Psoas muscle (tissue), 8 donors: ENCODE measurements around the gene GAB3. TPM values are rescaled to one million over a fixed set of nuclear protein-coding genes. Genes with fewer than 3 reads are reported as not detected.

Experiments
- ATAC-seq, 4 donors: fragments of 200-7000 bp; cut with Tn5 transposase; one replicate each; pipeline ENCODE4 v1.9.1; 2020; ENCODE audit warnings: moderate library complexity in 3 of 4, mild to moderate bottlenecking in 2 of 4
- DNase-seq, 2 donors: peaks; one replicate each; pipeline ENCODE4 v3.0.0-alpha.2; 2020
- H3K27ac ChIP-seq: fragments of 200-600 bp; one replicate; pipeline ENCODE4 v1.8.0; 2022
- H3K27me3 ChIP-seq, 3 donors: fragments of 200-600 bp in 1 of 3; one replicate each; pipeline versions ENCODE4 v1.6.1 to v1.8.0; 2013 to 2022; ENCODE audit warnings: low read length in 2 of 3, mild to moderate bottlenecking in 2 of 3, moderate library complexity in 1 of 3; ENCODE audit not compliant: insufficient read depth in 3 of 3
- H3K36me3 ChIP-seq, 2 donors: fragments of 200-600 bp in 1 of 2; one replicate each; pipeline versions ENCODE4 v1.6.1 to v1.8.0; 2013 to 2022; ENCODE audit warnings: low read depth in 1 of 2, mild to moderate bottlenecking in 1 of 2, moderate library complexity in 1 of 2; ENCODE audit not compliant: insufficient read depth in 1 of 2
- H3K4me1 ChIP-seq: fragments of 200-600 bp; one replicate; pipeline ENCODE4 v1.8.0; 2022
- H3K4me3 ChIP-seq: fragments of 200-600 bp; one replicate; pipeline ENCODE4 v1.8.0; 2022; ENCODE audit warnings: mild to moderate bottlenecking
- H3K9me3 ChIP-seq: fragments of 200-600 bp; one replicate; pipeline ENCODE4 v1.8.0; 2022
- WGBS, 3 donors: extraction: QIAGEN DNeasy Blood & Tissue Kit; methylation state at CpG; one replicate each; pipeline versions ENCODE4 v1.1.6 to v1.1.7; 2013; 5-methylcytosine and 5-hydroxymethylcytosine counted together
- intact Hi-C, 2 donors: fragments of 100-400 bp; cut with DNase I; formaldehyde crosslinking; loops; one replicate each; pipeline versions ENCODE4 v1.11.0 to v1.14.2; 2022
- polyA plus RNA-seq, 3 donors: library from polyadenylated mRNA; stranded (reverse); fragments of 200-250 nt; gene quantifications; one replicate each; pipeline ENCODE4 v1.2.3, GENCODE V29; 2013
- total RNA-seq, 4 donors: library from RNA; stranded (reverse); fragmentation: NEBNext Ultra II Directional in 2 of 4; extraction: Animal tissue kit (Norgen Biotek cat#: 25700) in 2 of 4; gene quantifications; one replicate each; pipeline versions ENCODE4 v1.2.1 to v1.2.4, GENCODE V29; 2021 to 2023
- TF ChIP-seq, protein P1 (sequence below): fragments of 200-600 bp; IDR thresholded peaks from one replicate; pipeline ENCODE4 v1.8.0; 2022; ENCODE audit warnings: antibody characterized with exemption
- donor health status: healthy with polysubstance abuse.
- donor health status: DM: no; HTN: no; CAD: no; lungs with moderate emphysema.
- donor health status: Bipolar disorder and iron deficiency.
- donor health status: healthy.
- donor health status: DM: yes; HTN: yes; CAD: no.
- donor health status: DM: no; HTN: no; CAD: no.
- donor health status: DM: no; HTN: no; CAD: no.
- donor health status: DM: yes; HTN: yes; CAD: no.

The GAB3 gene
- total and polyA plus RNA-seq, 7 donors: 0.61 to 3.4 (median 1.4) TPM

DNA sequence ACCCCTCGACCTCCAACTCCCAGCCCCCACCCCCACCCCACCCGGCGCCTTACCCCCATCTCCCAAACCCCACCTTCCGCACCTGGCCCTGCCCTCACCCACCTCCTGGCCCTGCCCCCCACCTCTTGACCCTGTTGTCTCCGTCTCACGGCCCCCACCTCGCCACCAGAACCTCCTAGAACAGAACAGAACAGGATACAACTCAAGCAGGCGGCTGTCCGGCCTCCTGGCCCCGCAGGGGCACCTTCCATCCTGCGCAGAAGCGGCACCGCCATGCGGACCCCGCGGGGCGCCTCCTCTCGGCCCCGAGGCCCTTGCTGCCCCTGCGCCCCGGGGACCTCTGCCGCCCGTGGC, 97.9 kb downstream of the GAB3 start:
- peaks cover 0 to 4% (median 0%) of the 10 kb centered on the region in 3 donors for H3K27me3 ChIP-seq
- no peak overlapping the region for H3K27ac ChIP-seq
- no peaks in the 10 kb centered on the region for H3K4me1 ChIP-seq
- TF ChIP-seq, protein P1, sequence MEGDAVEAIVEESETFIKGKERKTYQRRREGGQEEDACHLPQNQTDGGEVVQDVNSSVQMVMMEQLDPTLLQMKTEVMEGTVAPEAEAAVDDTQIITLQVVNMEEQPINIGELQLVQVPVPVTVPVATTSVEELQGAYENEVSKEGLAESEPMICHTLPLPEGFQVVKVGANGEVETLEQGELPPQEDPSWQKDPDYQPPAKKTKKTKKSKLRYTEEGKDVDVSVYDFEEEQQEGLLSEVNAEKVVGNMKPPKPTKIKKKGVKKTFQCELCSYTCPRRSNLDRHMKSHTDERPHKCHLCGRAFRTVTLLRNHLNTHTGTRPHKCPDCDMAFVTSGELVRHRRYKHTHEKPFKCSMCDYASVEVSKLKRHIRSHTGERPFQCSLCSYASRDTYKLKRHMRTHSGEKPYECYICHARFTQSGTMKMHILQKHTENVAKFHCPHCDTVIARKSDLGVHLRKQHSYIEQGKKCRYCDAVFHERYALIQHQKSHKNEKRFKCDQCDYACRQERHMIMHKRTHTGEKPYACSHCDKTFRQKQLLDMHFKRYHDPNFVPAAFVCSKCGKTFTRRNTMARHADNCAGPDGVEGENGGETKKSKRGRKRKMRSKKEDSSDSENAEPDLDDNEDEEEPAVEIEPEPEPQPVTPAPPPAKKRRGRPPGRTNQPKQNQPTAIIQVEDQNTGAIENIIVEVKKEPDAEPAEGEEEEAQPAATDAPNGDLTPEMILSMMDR: no peak
- intact Hi-C loops: no loop called here
- no peak for DNase-seq
- 91 to 93% (median 92%) methylated on average over 8 to 23 of the region's 23 CpGs for WGBS, 3 donors
- H3K36me3 ChIP-seq: no peaks in the 10 kb centered on the region
- no peaks in the 10 kb centered on the region for H3K9me3 ChIP-seq
- H3K4me3 ChIP-seq: no peak overlapping the region
- no peak for ATAC-seq

DNA sequence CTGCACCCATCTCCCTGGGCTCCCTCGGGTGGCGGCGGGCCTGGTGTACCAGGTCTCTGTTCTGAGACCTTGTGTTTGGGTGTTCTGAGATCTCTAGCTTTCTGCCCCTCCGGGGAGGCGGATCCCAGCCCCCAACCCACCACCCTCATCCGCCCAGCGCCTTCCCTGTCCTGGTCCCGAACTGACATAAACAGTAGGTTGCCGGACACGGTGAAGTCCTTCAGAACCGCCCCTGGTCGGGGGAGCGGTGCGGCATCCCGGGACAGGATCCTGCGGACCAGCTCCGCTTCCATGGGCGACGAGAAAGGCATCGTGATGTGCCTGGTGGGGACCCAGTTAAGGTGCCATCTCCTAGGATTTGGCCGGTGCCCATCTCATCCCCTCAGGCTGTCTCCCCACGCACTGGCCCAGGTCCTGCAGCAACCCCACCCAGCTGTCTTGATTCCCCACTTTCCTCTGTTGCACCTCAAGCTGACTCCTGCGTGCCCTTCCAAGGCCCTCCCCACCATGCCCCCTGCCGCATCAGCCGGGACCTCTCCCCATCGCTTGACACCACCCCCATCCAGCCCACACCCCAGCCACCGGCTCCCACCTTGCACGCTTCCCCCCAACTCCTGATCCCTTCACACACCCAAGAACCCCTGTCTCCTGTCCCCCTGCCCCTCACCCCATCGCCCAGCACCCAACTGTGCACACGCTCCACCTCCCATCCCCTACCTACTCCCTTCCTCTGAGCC, 98.4 kb downstream of the GAB3 start:
- intact Hi-C loops: no loop called here
- Histone ChIP-seq H3K36me3 (no peaks in the 10 kb centered on the region), H3K9me3 (no peaks in the 10 kb centered on the region), H3K27me3 (peaks cover 0 to 4% (median 0%) of the 10 kb centered on the region in 3 donors), H3K4me1 (no peaks in the 10 kb centered on the region), H3K4me3 (no peak overlapping the region), H3K27ac (no peak overlapping the region)
- WGBS, 3 donors: 90 to 92% (median 91%) methylated on average over 20 to 30 of the region's 30 CpGs
- TF ChIP-seq, protein P1: no peak
- no peak for ATAC-seq
- no peak for DNase-seq

DNA sequence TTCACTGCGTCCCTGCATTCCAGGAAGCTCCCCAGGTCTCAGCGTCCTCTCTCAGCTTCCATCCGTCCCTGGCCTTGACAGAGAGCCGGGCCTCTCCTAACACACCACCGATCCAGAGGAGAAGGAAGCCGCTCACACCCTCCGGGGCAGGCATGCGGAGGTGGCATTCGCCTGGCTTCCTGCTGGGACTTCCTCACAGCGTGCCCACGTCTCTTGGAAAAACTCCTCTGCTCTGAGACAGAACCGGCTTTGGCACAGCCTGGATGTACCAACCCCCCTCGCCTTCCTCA, 100.7 kb downstream of the GAB3 start:
- H3K4me3 ChIP-seq: no peak overlapping the region
- H3K27ac ChIP-seq: no peak overlapping the region
- peaks cover 0 to 4% (median 0%) of the 10 kb centered on the region in 3 donors for H3K27me3 ChIP-seq
- TF ChIP-seq, protein P1: no peak
- no peaks in the 10 kb centered on the region for H3K9me3 ChIP-seq
- H3K4me1 ChIP-seq: no peaks in the 10 kb centered on the region
- H3K36me3 ChIP-seq: no peaks in the 10 kb centered on the region
- WGBS, 3 donors: 50 to 61% (median 58%) methylated on average over 11 to 13 of the region's 13 CpGs
- no peak for DNase-seq
- intact Hi-C loops: no loop called here
- no peak for ATAC-seq

DNA sequence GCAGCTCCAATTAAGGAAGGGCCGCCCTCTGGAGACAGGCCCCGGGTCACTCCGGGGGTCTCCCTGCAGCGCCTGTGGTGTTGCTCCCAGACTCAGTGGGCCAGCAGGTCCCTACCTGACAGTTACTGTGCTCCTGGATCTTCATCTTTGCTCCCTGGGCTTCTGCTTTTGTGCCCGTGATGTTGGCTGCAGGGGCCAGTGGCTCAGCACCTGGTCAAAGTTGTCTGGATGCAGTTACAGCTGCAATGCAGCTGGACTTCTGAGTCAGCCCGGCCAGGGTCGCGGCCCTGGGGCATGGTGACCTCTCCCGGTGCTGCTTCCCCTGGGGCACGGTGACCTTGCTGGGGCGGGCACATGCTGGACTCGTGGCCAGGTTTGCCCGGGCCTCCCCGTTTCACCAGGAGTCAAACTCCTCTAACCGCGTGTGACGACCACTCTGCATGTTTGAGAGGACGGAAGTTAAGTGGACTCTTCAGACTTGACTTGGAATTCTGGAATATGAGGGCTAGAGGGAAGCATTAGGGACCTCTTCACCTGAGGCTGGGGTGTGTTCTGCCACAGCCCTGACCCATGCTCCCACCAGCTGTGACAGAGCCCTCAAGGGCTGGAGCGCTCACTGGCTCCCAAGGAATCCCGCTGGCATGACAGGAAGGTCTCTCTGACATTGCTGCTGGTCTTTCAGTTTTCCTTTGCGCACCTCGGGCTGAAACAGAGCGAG, 101.2 kb downstream of the GAB3 start:
- H3K4me3 ChIP-seq: no peak overlapping the region
- no peak for DNase-seq
- 47 to 64% (median 49%) methylated on average over 19 to 23 of the region's 23 CpGs for WGBS, 3 donors
- H3K36me3 ChIP-seq: no peaks in the 10 kb centered on the region
- H3K4me1 ChIP-seq: no peaks in the 10 kb centered on the region
- intact Hi-C loops: no loop called here
- H3K27ac ChIP-seq: no peak overlapping the region
- no peaks in the 10 kb centered on the region for H3K9me3 ChIP-seq
- ATAC-seq: no peak
- H3K27me3 ChIP-seq: peaks cover 0 to 4% (median 0%) of the 10 kb centered on the region in 3 donors
- TF ChIP-seq, protein P1: no peak
